ENCODE results near the gene APPBP2.

Gene APPBP2

GRCh38 chr17:60436676-60437075, 89.4 kb downstream of the APPBP2 start:
- TF ChIP-seq FOXP2 (optimal IDR thresholded peaks at IDR 0.05; ENCODE audit: borderline replicate concordance, extremely low read depth, extremely low read length, insufficient read depth): no peak
- TF ChIP-seq TAF1 (IDR thresholded peaks at IDR 0.05; ENCODE audit: borderline replicate concordance, insufficient read depth, low read length): no peak
- TF ChIP-seq SIN3A (IDR thresholded peaks at IDR 0.05; ENCODE audit: borderline replicate concordance, insufficient read depth, low read length): no peak
- no peak for TF ChIP-seq REST (IDR thresholded peaks at IDR 0.05; ENCODE audit: insufficient read depth in 1 of 2, low read depth in 2 of 2, low read length in 2 of 2)
- no peak for TF ChIP-seq POLR2AphosphoS5 (IDR thresholded peaks at IDR 0.05; ENCODE audit: low read depth, low read length)

DNA sequence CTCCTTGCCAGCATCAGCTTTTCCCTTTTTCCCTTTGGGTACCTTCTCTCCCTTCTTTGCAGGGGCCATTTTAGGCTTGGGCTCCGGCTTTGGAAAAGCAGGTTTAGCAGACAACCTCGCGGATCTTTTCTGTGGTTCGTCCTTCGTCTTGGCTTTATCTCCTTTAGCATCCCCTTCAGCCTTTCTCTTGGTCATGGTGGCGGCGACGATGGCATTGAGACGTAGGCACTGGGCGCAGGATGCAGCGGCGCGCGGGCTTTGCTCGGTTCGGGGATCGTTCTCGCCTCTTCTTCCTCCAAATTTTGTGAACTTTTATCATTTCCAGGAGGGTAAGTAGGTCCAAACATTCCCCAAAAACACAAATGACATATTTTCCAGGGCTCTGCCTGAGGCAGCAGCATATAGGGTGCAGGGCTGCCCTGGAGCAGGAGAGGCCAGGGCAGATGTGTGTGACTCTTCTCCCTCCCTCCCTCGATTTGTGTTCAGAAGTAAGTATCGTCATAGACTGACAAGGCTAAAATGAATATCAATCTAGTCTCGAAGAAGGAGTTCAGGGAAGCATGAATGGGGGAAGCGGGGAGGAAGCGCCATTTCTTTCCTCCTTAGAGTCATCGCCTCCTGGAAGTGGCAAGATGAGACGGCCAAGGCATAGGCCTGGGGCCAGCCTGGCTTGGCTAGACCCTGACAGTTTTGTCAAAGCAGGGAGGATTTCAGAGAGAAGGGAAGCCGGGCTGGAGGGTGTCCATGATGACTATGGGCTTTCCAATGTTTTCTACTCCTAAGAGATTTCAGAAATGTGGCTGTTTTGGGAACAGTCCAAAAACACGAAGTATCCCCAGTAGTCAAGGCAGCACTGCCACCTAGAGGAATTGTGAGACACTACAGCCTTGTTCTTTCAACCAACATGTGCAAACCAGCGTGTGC, 90.5 kb downstream of the APPBP2 start:
- TF ChIP-seq TAF1 (IDR thresholded peaks at IDR 0.05; ENCODE audit: borderline replicate concordance, insufficient read depth, low read length): no peak
- no peak for TF ChIP-seq FOXP2 (optimal IDR thresholded peaks at IDR 0.05; ENCODE audit: borderline replicate concordance, extremely low read depth, extremely low read length, insufficient read depth)
- TF ChIP-seq SIN3A (IDR thresholded peaks at IDR 0.05; ENCODE audit: borderline replicate concordance, insufficient read depth, low read length): no peak
- no peak for TF ChIP-seq POLR2AphosphoS5 (IDR thresholded peaks at IDR 0.05; ENCODE audit: low read depth, low read length)
- no peak for TF ChIP-seq REST (IDR thresholded peaks at IDR 0.05; ENCODE audit: insufficient read depth in 1 of 2, low read depth in 2 of 2, low read length in 2 of 2)

DNA sequence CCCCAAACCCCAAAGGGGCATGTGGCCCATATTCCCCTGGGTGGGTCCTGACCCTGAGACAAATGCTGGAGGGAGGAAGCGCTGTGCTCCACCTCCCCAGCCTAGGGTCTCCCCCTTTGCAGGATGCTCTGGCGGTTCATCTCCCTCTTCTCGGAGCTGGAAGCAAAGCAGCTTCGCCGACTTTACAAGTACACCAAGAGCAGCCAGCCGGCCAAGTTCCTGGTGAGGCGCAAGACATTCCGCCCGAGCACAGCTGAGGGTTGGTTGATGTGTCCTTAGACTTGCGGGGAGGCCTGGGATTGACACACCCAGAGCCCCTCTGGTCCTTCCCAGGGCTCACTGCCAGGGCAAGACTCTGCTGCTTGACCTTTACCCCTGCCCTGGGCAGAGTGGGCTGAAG, 99.4 kb downstream of the APPBP2 start:
- TF ChIP-seq SIN3A (IDR thresholded peaks at IDR 0.05; ENCODE audit: borderline replicate concordance, insufficient read depth, low read length) (no peak), REST (IDR thresholded peaks at IDR 0.05; ENCODE audit: insufficient read depth in 1 of 2, low read depth in 2 of 2, low read length in 2 of 2) (no peak), TAF1 (IDR thresholded peaks at IDR 0.05; ENCODE audit: borderline replicate concordance, insufficient read depth, low read length) (no peak), FOXP2 (optimal IDR thresholded peaks at IDR 0.05; ENCODE audit: borderline replicate concordance, extremely low read depth, extremely low read length, insufficient read depth) (no peak), POLR2AphosphoS5 (IDR thresholded peaks at IDR 0.05; ENCODE audit: low read depth, low read length) (no peak)

- TF ChIP-seq SIN3A (IDR thresholded peaks at IDR 0.05; ENCODE audit: borderline replicate concordance, insufficient read depth, low read length) (no peak), REST (IDR thresholded peaks at IDR 0.05; ENCODE audit: insufficient read depth in 1 of 2, low read depth in 2 of 2, low read length in 2 of 2) (no peak), FOXP2 (optimal IDR thresholded peaks at IDR 0.05; ENCODE audit: borderline replicate concordance, extremely low read depth, extremely low read length, insufficient read depth) (no peak), TAF1 (IDR thresholded peaks at IDR 0.05; ENCODE audit: borderline replicate concordance, insufficient read depth, low read length) (no peak), POLR2AphosphoS5 (IDR thresholded peaks at IDR 0.05; ENCODE audit: low read depth, low read length) (no peak)
These were observed 100.4 kb downstream of the APPBP2 start for GRCh38 chr17:60425626-60426025.
